GM18502 (cell line): ENCODE results near the gene CMPK2.
"Not testable (repeated sequence)": the region's sequence is repeated elsewhere in the genome, so short reads cannot be mapped to it uniquely, and the experiment has no call there.

Source experiments
- ATAC-seq: cut with Tn5 transposase; IDR thresholded peaks from one replicate; pipeline ENCODE4 v1.9.1; 2021; ENCODE audit warnings: mild to moderate bottlenecking; ENCODE audit not compliant: unreplicated experiment, poor library complexity

Gene CMPK2

DNA sequence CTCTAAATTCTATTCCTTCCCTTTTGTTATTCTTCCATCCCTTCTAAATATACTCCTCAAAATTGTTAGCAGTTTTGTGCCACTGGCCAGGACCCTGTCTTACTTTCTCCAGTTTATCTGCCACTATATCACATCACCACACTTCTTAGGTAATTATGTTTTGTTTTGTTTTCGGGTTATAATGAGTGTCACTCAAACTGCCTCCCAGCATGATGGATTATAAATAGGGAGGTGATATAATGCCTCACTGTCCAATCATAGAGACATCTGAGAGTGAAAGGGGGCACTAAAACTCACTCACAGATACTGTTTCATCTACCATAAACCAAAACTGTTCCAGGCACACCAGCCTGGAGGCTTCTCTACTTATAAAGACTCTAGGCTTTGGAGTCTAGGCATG is 15.3 kb upstream of the CMPK2 start:
- ATAC-seq: no peak

DNA sequence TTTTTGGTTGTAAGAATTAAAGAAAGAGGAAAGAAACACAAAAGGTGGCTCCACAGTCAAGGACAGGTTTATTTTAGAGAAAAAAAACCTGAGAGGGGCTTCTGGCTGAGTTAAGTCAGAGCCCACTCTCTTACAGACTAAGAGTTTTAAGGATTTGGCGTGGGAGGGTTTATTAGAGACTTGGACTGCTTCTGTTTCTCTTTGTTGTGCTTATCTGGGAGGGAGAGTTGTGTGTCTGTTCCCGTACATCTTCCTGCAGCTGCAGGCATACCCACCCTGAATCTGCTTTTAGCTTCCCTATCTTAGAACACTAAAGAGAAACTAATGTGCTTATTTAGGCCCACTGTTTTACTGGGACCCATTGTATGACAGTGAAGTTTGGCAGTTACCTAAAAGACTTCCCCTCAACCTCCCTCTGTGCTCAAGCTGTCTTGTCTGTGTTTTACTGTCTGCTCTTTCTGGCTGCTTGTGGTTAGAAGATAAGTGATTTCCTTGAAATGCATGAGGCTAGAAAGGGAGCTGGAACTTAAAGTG is 14.6 kb upstream of the CMPK2 start:
- ATAC-seq: no peak

DNA sequence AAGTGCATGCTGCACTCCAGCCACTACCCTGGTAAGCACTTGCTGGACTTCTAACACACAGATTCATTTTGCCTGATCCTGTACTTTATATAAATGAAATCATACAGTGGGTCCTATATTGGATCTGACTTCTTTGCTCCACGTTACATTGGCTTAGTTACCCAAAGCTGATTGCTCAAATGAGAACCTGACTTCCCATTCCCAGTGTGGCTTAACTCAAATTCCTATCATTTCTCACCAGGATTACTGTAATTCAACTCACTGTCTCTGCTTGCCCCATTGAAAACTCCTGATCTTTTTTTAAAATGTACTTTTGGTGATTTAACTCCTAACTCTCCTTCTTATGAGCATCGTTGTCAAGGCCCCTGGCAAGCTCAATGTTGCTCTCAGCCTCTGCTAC is 13.3 kb upstream of the CMPK2 start:
- ATAC-seq: no peak

DNA sequence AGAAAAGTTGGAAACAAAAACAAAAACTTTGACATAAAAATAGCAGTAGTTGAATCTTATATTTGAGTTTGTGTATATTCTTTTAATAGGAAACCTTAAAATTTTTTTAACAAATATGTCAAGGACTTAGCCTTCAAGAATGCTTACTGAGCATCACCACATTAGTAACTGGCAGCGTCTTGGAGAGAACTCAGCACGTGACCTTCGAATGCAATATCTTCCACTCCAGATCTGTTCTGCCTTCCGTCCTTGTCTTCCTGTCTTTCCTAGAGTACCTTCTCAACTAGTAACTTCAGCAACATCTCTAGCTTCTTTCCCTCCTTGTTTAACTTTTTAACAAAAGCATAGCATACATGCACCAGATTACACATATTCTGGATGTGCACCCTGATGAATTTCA is 12.8 kb upstream of the CMPK2 start:
- no peak for ATAC-seq

DNA sequence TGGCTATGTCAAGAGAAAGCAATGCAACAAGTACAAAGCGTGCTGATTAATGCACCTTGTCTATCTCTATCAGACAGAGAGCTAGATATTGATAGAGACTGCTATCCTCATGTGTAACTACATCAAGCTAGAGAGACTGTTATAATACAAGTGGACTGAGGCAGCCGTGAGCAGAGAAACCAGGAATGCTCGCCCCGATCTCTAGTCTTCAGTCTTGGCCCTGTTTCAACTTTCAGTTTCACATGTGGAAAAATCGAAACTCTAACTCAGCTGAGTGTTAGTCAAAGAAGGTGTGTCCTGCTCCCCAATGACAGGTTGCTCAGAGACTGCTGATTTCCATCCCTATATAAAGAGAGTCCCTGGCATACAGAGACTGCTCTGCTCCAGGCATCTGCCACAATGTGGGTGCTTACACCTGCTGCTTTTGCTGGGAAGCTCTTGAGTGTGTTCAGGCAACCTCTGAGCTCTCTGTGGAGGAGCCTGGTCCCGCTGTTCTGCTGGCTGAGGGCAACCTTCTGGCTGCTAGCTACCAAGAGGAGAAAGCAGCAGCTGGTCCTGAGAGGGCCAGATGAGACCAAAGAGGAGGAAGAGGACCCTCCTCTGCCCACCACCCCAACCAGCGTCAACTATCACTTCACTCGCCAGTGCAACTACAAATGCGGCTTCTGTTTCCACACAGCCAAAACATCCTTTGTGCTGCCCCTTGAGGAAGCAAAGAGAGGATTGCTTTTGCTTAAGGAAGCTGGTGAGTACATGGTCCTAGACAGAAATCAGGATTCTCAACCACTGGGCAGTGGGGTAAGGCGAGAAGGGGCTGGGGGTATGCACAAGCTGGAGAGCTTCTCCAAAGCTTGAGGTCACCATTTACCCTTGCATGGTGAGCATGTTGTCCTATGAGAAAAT is 11.9 kb upstream of the CMPK2 start, which contains the start of gene RSAD2:
TSS of gene RSAD2 (plus strand) at position 376 of the 903 bp plus-strand sequence. CDS start at position 400, 24 bp downstream.
- peak; percentile 87 for ATAC-seq

DNA sequence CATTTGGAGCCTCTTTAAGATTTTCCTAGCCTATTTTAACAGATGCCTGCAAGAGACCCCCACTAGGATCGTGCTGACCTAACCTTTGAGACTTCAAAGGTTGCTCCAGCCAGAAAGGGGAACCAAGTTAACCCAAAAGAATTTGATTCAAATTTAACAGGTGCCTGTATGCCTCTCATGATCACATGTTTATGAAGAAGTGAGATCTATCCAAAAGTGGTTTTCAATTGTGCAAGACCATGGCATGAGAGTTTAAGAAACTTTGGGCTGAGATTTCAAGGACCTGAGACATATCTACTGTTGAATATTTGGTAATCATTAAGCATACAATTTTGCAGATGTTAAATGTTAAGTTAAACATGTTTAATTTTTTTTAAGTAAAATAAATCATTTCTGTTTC is 10.6 kb upstream of the CMPK2 start:
- no peak for ATAC-seq

DNA sequence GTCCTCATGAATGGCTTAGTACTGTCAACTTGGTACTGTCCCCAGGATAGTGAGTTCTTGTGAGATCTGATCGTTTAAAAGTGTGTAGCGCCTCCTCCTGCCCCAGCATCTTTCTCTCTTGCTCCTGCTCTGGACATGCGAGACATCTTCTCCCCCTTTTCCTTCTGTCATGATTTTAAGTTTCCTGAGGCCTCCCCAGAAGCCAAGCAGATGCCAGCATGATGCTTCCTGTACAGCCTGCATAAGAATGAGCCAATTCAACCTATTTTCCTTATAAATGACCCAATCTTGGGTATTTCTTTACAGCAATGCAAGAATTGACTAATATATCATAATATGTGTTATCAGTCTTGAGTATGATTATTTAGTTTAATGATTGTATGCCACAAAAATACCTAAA is 8.3 kb upstream of the CMPK2 start:
- ATAC-seq: no peak

DNA sequence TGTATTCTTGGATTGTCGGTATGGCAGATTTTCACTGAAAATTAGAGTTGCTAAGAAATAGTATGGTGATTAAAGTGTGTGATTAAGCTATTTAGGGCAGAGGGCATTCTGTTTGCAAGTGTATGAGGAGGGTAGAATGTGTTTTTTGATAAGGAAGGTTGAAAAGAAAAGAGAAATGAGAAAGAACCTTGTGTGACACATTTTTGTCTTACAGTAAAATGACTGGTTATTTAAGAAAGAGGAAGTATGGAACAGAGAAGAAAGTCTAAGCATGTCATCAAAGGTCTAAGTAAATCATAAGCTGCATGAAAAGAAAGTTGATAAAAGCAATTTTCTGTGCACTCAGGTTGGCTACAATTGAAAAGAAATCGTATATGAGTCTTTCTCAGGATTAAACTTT is 6.7 kb upstream of the CMPK2 start:
- ATAC-seq: peak; percentile 81

DNA sequence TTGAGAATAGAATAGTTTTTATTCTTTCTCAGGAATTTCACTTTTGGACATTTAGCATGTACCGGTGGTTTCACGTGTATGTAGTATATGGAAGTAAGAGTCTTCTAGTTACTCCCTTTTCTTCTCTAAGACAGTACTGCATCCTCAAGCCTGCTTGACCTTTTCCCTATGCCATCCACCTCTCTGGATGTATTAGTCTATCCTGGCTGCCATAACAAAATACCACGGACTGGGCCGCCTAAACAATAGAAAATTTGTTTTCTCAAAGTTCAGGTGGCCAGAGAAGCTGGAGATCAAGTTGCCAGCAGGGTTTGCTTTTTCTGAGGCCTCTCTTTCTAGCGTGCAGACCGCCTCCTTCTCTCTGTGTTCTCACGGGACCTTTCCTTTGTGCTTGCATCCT is 1.3 kb upstream of the CMPK2 start:
- no peak for ATAC-seq

DNA sequence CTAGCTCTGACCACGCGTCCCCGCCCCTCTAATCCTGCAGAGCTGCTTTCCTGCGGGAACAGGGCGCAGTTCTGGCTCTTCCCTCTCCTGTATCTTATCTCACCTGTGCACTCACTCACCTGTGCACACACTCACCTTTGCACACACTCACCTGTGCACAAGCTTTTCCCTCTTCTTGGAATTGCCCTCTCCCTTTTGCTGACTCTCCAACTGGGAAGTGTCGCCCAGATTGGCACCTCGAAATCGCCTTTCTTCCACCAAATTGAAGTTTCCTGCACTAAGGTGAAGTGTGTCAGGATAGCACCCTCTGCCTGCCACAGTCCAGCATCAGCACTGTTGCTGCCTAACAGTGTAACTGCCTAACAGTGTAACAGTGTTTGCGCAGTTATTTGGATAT is 566 bp upstream of the CMPK2 start:
- peak; percentile 34 for ATAC-seq

DNA sequence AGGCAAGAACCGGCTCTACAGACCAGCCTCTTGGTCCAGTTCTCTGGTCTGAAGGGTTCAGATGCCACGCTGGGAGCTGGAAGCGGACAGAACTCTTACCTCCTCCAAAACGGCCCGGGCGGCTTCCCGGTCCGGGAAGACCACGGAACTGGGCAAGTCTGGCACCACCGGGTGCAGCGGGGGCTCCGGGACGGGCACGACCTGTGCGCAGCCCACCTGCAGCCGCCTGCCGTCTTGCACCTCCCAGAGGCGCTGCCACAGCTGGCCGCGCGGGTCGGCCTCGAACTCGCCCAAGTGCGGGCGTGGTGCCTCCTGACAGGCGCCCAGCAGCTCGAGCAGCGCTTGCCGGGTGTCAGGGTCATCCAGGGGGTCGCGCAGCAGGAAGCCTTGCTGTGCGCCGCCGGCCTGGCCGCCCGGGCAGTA is 773 bp downstream of the CMPK2 start:
- ATAC-seq: peak; percentile 31

DNA sequence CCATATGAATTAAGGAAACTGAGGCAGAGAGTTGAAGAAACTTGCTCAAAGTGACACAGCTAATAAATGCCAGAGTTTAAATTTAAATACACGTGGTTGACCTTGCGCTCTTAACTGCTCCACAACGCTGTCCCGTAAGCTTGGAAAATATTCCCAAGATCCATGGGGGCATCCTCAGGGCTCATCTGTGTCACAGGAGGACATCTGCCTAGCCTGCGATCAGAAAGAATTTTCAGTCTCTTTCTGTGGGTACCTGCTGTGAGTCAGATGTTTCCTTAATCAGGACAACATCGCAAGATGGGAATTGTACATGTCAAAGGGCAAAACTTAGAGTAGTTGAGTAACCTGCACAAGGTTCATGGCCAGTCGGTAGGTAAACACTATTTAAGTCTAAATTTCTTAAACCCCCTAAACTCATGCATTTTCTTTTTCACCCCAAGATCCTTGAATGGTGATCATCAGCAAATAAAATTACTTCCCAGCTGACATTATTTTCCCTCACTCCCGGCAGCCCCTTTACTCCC is 1.4 kb downstream of the CMPK2 start:
- ATAC-seq: no peak

DNA sequence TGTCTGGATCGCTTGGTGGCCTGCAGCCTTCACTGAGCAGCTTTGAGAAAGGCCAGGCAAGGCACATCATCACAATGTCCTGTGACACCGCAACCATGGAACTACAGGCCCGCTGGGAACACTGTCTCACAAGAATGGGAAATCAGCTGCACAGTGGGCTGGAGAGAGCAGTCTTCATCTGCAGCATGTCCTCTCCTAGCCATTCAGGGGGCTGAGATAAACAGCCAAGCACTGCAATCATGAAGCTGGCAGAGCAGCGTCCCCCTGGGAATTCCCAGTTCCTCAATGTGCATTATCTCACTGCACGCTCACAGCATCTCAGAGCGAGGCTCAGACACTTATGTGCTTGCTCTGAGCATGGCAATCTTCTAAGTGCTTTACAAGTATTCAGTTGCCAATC is 1.9 kb downstream of the CMPK2 start:
- no peak for ATAC-seq

DNA sequence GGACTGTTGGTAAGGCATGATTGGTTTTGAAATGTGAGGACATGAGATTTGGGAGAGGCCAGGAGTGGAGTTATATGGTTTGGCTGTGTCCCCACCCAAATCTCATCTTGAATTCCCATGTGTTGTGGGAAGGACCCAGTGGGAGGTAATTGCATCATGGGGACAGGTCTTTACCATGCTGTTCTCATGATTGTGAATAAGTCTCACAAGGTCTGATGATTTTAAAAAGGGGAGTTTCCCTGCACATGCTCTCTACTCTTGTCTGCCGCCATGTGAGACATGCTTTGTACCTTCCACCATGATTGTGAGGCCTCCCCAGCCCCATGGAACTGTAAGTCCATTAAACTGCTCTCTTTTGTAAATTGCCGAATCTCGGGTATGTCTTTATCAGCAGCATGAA is 5.4 kb downstream of the CMPK2 start:
- ATAC-seq: no peak

DNA sequence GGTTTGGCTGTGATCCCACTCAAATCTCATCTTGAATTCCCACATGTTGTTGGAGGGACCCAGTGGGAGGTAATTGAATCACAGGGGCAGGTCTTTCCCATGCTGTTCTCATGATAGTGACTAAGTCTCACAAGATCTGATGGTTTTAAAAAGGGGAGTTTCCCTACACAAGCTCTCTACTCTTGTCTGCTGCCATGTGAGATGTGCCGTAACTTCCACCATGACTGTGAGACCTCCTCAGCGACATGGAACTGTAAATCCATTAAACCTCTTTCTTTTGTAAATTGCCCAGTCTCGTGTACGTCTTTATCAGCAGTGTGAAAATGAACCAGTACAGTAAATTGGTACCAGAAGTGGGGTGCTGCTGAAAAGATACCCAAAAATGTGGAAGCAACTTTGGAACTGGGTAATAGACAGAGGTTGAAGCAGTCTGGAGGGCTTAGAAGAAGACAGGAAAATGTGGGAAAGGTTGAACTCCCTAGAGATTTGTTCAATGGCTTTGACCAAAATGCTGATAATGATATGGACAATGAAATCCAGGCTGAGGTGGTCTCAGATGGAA is 7.2 kb downstream of the CMPK2 start:
- ATAC-seq: not testable (repeated sequence)

DNA sequence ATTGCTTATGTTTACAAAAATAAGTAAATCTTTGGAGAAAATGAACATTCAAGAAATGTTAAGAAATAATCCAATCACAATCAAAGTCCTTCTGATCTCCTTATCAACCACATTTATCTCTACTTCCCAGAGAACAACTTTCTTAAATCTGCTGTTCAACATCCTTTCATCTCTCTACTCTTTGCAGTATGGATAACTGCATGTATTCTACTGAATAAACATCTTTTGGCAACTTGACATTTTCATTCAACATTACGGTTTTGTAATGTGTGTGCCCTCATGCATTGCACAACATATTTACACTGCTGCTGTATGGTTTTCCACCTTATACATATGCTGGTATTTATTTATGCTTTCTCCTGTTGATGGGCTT is 9.2 kb downstream of the CMPK2 start:
- no peak for ATAC-seq

DNA sequence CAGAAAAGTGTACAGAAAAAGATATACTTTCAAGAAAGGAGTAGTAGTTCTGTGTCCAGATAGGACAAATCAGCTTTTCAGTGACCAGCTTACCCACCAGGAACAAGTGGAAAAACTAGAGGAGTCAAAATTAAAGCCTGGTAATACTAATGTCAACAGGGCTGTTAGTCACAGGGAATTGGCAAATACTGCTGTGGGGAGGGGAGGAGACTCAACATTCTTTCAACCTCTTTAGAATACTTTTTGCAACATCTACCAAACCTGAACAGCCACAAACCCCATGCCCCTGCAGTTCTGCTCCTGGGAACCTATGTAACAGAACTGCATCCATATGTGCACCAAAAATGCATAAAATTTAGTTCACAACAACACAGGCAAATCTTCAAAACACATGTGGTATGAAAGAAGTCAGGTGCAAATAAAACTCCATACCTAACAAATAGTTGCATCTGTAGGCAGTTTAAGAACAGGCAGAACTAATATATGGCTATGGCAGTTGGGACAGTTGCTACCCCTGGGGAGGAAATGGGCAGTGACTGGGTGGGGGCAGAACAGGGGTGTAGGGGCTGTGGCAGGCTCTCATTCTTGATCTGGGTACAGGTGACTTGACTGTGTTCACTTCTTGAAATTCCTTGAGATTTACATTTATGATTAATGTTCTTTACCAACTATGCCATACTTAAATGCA is 9.7 kb downstream of the CMPK2 start:
- ATAC-seq: no peak

DNA sequence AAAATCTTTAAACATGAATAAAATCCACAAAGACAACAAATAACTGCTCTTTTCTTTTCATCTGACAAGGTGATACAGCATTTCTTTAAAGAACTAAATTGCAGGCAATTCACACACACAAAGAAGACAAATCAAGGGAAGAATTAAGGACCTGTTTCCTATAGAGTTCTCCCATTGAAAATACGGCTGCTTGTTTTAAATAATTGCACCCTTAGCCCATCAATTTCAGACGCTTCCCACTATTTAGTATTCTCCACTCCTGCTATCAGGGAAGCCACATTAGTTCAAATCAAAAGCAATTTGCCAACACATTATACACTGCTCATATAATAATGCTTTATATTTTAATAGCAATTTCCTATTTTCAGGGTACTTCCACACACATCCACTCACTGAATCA is 11.3 kb downstream of the CMPK2 start:
- no peak for ATAC-seq

DNA sequence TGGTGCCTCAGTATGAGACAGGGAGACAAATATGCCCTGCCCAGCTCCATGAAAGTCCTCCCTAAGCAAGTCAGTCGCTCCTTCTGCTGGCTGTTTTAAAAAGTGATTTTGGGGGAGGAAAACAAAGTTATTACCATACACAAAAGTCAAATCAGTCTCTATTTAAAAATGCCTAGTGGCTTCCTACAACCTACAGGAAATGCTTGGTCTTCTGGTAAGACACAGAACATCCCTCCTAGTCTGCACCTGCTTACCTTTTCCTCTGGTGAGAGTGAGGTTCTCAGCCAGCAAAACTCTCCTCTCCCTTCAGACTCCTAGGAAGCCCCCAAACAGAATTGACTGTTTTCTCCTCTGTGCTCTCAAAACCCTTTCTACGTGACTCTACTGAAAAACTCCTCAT is 13.5 kb downstream of the CMPK2 start:
- ATAC-seq: no peak

DNA sequence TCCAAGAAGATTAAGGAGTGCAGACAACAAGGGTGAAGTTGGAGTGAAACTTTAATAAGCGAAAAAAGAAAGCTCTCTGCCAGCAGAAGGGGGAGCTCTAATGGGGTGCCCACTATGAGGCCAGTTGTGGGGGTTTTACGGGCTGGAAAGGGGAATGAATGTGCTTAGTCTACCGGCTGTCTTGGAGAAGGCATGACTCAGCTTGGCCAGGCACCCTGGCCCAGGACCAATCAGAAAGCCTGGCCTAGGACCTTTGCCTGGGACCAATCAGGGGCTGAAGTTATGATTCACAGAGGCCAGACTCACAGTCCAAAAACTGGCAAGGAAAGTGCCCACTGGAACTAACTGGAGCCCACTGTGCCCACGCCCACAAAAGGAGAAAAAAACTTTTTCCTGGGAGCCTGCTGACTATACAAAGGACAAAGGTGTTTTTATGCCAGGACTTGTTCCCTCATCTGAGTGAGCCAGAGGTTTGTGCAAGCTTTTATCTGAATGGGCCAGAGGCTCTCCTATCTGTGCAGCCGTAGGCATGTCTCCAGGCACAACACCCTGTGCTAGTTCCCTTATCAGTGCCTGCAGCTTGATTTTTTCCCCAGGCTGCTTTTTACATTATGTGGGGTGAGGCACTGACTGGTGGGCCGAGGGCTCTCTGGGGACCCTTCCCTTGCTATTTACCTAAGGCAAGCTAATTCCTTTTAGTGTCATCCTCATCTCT is 18.6 kb downstream of the CMPK2 start:
- no peak for ATAC-seq
